Dermis microvascular lymphatic vessel endothelial cell (primary cell): ENCODE data around the gene TAL1. TPM values are rescaled to one million over a fixed set of nuclear protein-coding genes. Genes with fewer than 3 reads are reported as not detected.

Experiments used
- DNase-seq, 2 donors: peaks; one replicate each; pipeline versions ENCODE4 v3.0.0 to v3.0.0-alpha.2; 2010; ENCODE audit warnings: low read depth in 2 of 2
- total RNA-seq: library from RNA; depleted of rRNA; stranded (reverse); fragments of >200 nt; gene quantifications from 2 replicates; pipeline ENCODE4 v1.2.1, GENCODE V29; 2014

Gene TAL1
- total RNA-seq, 1 donor from 2014 or later, result 55.8 TPM

GRCh38 chr1:47229886-47230691 is 1.9 kb downstream of the TAL1 start:
- peak in 1 of 2 donors; percentile 41 for DNase-seq

- peak; percentile 72 to 81 for DNase-seq
These were observed 2.8 kb downstream of the TAL1 start for GRCh38 chr1:47229031-47229885.

GRCh38 chr1:47228644-47229030 is 3.4 kb downstream of the TAL1 start:
- DNase-seq, result peak in 1 of 2 donors; percentile 52

- peak in 1 of 2 donors; percentile 31 for DNase-seq
These were observed 4.4 kb downstream of the TAL1 start for GRCh38 chr1:47227341-47228232.

GRCh38 chr1:47226839-47227215 is 5.2 kb downstream of the TAL1 start:
- DNase-seq, result no peak

- peak in 1 of 2 donors; percentile 48 for DNase-seq
These were observed 5.7 kb downstream of the TAL1 start for GRCh38 chr1:47226121-47226838.

- peak in 1 of 2 donors; percentile 59 for DNase-seq
These were observed 6.5 kb downstream of the TAL1 start for GRCh38 chr1:47225430-47226100.

- no peak for DNase-seq
These were observed 7.2 kb downstream of the TAL1 start for GRCh38 chr1:47224676-47225399.

GRCh38 chr1:47223921-47224675 is 7.9 kb downstream of the TAL1 start:
- DNase-seq, result no peak

- DNase-seq, result no peak
These were observed 8.7 kb downstream of the TAL1 start for GRCh38 chr1:47223174-47223920.

GRCh38 chr1:47222476-47222875 is 9.5 kb downstream of the TAL1 start:
- DNase-seq, result no peak

- no peak for DNase-seq
These were observed 12.3 kb downstream of the TAL1 start for GRCh38 chr1:47219590-47220220.

GRCh38 chr1:47219001-47219400 is 13.0 kb downstream of the TAL1 start:
- no peak for DNase-seq

- peak in 1 of 2 donors; percentile 60 for DNase-seq
These were observed 15.6 kb downstream of the TAL1 start for GRCh38 chr1:47216278-47217059.

GRCh38 chr1:47215713-47216112 is 16.3 kb downstream of the TAL1 start:
- DNase-seq, result no peak

GRCh38 chr1:47214549-47214948 is 17.5 kb downstream of the TAL1 start:
- DNase-seq, result no peak
